DND-41 (cell line): Measurements from ENCODE around the gene ITPRIPL2.

ENCODE experiments used
- CTCF ChIP-seq: IDR thresholded peaks from 2 replicates; pipeline ENCODE4 v1.5.1; 2012; ENCODE audit warnings: borderline replicate concordance, low read length, moderate library complexity, mild to moderate bottlenecking; ENCODE audit not compliant: poor library complexity, severe bottlenecking; ENCODE audit errors: extremely low read depth
- EZH2 ChIP-seq: IDR thresholded peaks from 3 replicates; pipeline ENCODE4 v1.6.1; 2012; ENCODE audit warnings: borderline replicate concordance, low read depth, mild to moderate bottlenecking, moderate library complexity, low read length, inconsistent platforms; ENCODE audit not compliant: severe bottlenecking

- no peak for TF ChIP-seq CTCF
- no peak for TF ChIP-seq EZH2
These were observed 18.1 kb upstream of the ITPRIPL2 start for GRCh38 chr16:19095654-19096053.
